K562 (cell line): ENCODE data around the gene LCA5. TPM values are rescaled to one million over a fixed set of nuclear protein-coding genes. Genes with fewer than 3 reads are reported as not detected.

Experiments
- BCLAF1 ChIP-seq, 2 experiments: fragments of 450-650 bp in 1 of 2; IDR thresholded peaks; 2 replicates each; pipeline ENCODE4 v1.6.1; 2011 to 2017; ENCODE audit warnings: low read depth in 2 of 2, antibody characterized with exemption in 1 of 2, borderline replicate concordance in 1 of 2, low read length in 1 of 2, mild to moderate bottlenecking in 1 of 2, mixed read lengths in 1 of 2; ENCODE audit not compliant: control insufficient read depth in 1 of 2
- EGR1 ChIP-seq: fragments of 450-650 bp; conservative IDR thresholded peaks from 2 replicates; pipeline ENCODE4 v1.6.1; 2017; ENCODE audit warnings: mild to moderate bottlenecking
- FOXP4 ChIP-seq: sonication (generic); formaldehyde crosslinking; IDR thresholded peaks from 2 replicates; pipeline ENCODE4 v1.8.0; 2022; ENCODE audit warnings: mild to moderate bottlenecking, missing genetic modification reagents, borderline replicate concordance
- KDM5B ChIP-seq: fragments of 200-600 bp; sonication (generic); IDR thresholded peaks from 2 replicates; pipeline ENCODE4 v1.6.1; 2012; ENCODE audit warnings: low read depth, mild to moderate bottlenecking, moderate library complexity, low read length, control low read depth, inconsistent platforms; ENCODE audit not compliant: insufficient replicate concordance
- RBBP5 ChIP-seq: fragments of 200-600 bp; sonication (generic); IDR thresholded peaks from 2 replicates; pipeline ENCODE4 v1.6.1; 2012; ENCODE audit warnings: borderline replicate concordance, mild to moderate bottlenecking, low read length, control low read depth, inconsistent platforms; ENCODE audit not compliant: insufficient read depth, poor library complexity, severe bottlenecking
- RBM15 ChIP-seq: fragments of 200-400 bp; formaldehyde crosslinking; IDR thresholded peaks from 2 replicates; pipeline ENCODE4 v1.6.1; 2018; ENCODE audit warnings: mild to moderate bottlenecking, low read length, moderate library complexity; ENCODE audit not compliant: insufficient read depth
- RERE ChIP-seq: sonication (generic); formaldehyde crosslinking; IDR thresholded peaks from 2 replicates; pipeline ENCODE4 v1.8.0; 2023; ENCODE audit warnings: missing genetic modification reagents, mild to moderate bottlenecking, borderline replicate concordance
- SMAD4 ChIP-seq: fragments of 250-450 bp; sonication (Bioruptor Pico); conservative IDR thresholded peaks from 2 replicates; pipeline ENCODE4 v1.8.0; 2021; ENCODE audit warnings: inconsistent platforms, mild to moderate bottlenecking, moderate library complexity
- TEAD1 ChIP-seq, 2 experiments: fragments of 450-650 bp in 1 of 2; sonication (generic) in 1 of 2; formaldehyde crosslinking; IDR thresholded peaks; 2 replicates each; pipeline versions ENCODE4 v1.4.0 to v1.8.0; 2020 to 2022; ENCODE audit warnings: mild to moderate bottlenecking in 2 of 2, missing genetic modification reagents in 1 of 2
- THRB ChIP-seq: fragments of 450-650 bp; formaldehyde crosslinking; conservative IDR thresholded peaks from 2 replicates; pipeline ENCODE4 v1.4.0; 2022; ENCODE audit warnings: mild to moderate bottlenecking, missing genetic modification characterization
- ZNF75A ChIP-seq: fragments of 450-650 bp; formaldehyde crosslinking; IDR thresholded peaks from 2 replicates; pipeline ENCODE4 v1.4.0; 2020; ENCODE audit warnings: mild to moderate bottlenecking
- polyA plus RNA-seq, 8 experiments: library from polyadenylated mRNA; depleted of rRNA in 4 of 8; stranded (reverse) in 5 of 8; unstranded in 3 of 8; fragments of >200 nt; fragmentation: Nextera tagmentation in 2 of 8; fragmentation: Illumina TruSeq in 1 of 8; extraction: Ambion mirVana in 2 of 8; extraction: Trizol in 1 of 8; gene quantifications; 2 replicates each; pipeline versions ENCODE4 v1.2.1 to v1.2.3, GENCODE V29; 2011 to 2014; ENCODE audit warnings: inconsistent platforms in 1 of 8, missing spikeins in 1 of 8
- total RNA-seq, 7 experiments: library from RNA; depleted of rRNA in 6 of 7; stranded (reverse); fragments of >200 nt in 6 of 7; fragmentation: Illumina TruSeq in 2 of 7; extraction: Trizol in 2 of 7; gene quantifications; 2 replicates each; pipeline versions ENCODE4 v1.2.1 to v1.2.3, GENCODE V29; 2011 to 2021; ENCODE audit warnings: low replicate concordance in 1 of 7

LCA5 gene
- total and polyA plus RNA-seq, 9 of the 15 experiments (the other 6 are each of a cell fraction or from before 2014, with no cell fraction given): 1.0 to 3.4 (median 1.8) TPM

- TF ChIP-seq THRB: peak; percentile 53; the same call in 1 of the 2 replicates
- peak; percentile 71 for TF ChIP-seq KDM5B
- TF ChIP-seq RBBP5: peak; percentile 95
- TF ChIP-seq TEAD1 (CRISPR knock-in tag; IDR thresholded peaks at IDR 0.05): peak in 1 of 2 experiments; percentile 43; a peak in 1 of 4 replicates
- TF ChIP-seq RERE: no peak
- no peak for TF ChIP-seq RBM15
- no peak for TF ChIP-seq BCLAF1 (IDR thresholded peaks at IDR 0.05; ENCODE audit: borderline replicate concordance in 1 of 2, control insufficient read depth in 1 of 2, low read depth in 2 of 2, low read length in 1 of 2)
- no peak for TF ChIP-seq ZNF75A
- no peak for TF ChIP-seq FOXP4 (CRISPR knock-in tag)
- peak; percentile 47; the same call in 1 of the 2 replicates for TF ChIP-seq SMAD4
- TF ChIP-seq EGR1: peak; percentile 91
Observed at GRCh38 chr6:79536954-79537747, at the start of gene LCA5 (continued).
